GM23248 (cell line): Measurements from ENCODE around the gene ATP2A3.

Experiments
- EZH2 ChIP-seq: fragments of 200-600 bp; sonication (generic); IDR thresholded peaks from 2 replicates; pipeline ENCODE4 v1.6.1; 2018; ENCODE audit warnings: antibody characterized with exemption, mild to moderate bottlenecking; ENCODE audit not compliant: insufficient read depth, poor library complexity, severe bottlenecking
- EZH2phosphoT487 ChIP-seq: fragments of 200-600 bp; sonication (generic); IDR thresholded peaks from 2 replicates; pipeline ENCODE4 v1.6.1; 2018; ENCODE audit warnings: antibody characterized with exemption, moderate library complexity, mild to moderate bottlenecking, low read depth; ENCODE audit not compliant: insufficient read depth

DNA sequence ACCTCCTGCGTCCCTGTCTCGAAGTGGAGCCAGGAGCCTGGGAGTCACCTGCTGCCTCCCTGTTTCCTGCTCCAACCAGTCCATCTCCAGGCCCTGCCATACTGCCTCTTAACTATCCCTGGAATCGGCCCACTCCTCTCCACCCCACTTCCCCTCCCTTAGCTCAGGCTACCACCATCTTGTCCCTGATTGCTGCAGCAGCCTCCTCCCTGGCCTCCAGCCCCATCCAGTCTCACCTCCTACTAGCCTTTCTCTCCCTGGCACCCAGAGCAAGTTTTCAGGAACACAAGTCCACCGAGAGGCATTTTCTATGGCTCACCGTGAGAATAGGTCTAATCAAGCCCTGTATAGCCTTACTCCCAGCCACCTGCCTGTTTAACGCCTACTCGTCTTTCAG is 70.5 kb downstream of the ATP2A3 start:
- TF ChIP-seq EZH2 (no peak), EZH2phosphoT487 (no peak)
